MM.1S (cell line): Measurements from ENCODE around the gene DHX35.

ENCODE experiments used
- DNase-seq: peaks from one replicate; pipeline ENCODE4 v3.0.0-alpha.2; 2015
- H2AFZ ChIP-seq: fragments of 300-600 bp; sonication (generic); 2 replicates; pipeline ENCODE4 v1.6.0; 2016; ENCODE audit warnings: antibody characterized with exemption, low read length
- H3F3A ChIP-seq: fragments of 300-600 bp; sonication (generic); 2 replicates; pipeline ENCODE4 v1.6.1; 2016; ENCODE audit warnings: mild to moderate bottlenecking, antibody characterized with exemption, low read length, moderate library complexity, mixed read lengths; ENCODE audit not compliant: insufficient read depth
- H3K27ac ChIP-seq: fragments of 300-600 bp; sonication (generic); 2 replicates; pipeline ENCODE4 v1.5.1; 2016; ENCODE audit warnings: mild to moderate bottlenecking, low read length
- H3K27me3 ChIP-seq: fragments of 300-600 bp; sonication (generic); replicated peaks from 2 replicates; pipeline ENCODE4 v1.6.0; 2016; ENCODE audit warnings: low read length; ENCODE audit not compliant: insufficient read depth
- H3K36me3 ChIP-seq: fragments of 300-600 bp; sonication (generic); replicated peaks from 2 replicates; pipeline ENCODE4 v1.6.1; 2016; ENCODE audit warnings: mild to moderate bottlenecking, low read length, mixed read lengths; ENCODE audit not compliant: insufficient read depth
- H3K4me1 ChIP-seq: fragments of 300-600 bp; sonication (generic); 2 replicates; pipeline ENCODE4 v1.6.1; 2016; ENCODE audit warnings: low read length, mixed read lengths
- H3K4me2 ChIP-seq: fragments of 300-600 bp; sonication (generic); 2 replicates; pipeline ENCODE4 v1.6.0; 2016; ENCODE audit warnings: low read depth, low read length
- H3K4me3 ChIP-seq: fragments of 300-600 bp; sonication (generic); 2 replicates; pipeline ENCODE4 v1.5.1; 2016; ENCODE audit warnings: low read length, mixed read lengths
- H3K79me2 ChIP-seq: fragments of 300-600 bp; sonication (generic); 2 replicates; pipeline ENCODE4 v1.6.1; 2016; ENCODE audit warnings: mixed run types, low read length, mixed read lengths
- H3K9ac ChIP-seq: fragments of 300-600 bp; sonication (generic); 2 replicates; pipeline ENCODE4 v1.6.1; 2016; ENCODE audit warnings: low read length, mixed read lengths
- H3K9me2 ChIP-seq: fragments of 300-600 bp; sonication (generic); replicated peaks from 2 replicates; pipeline ENCODE4 v1.6.1; 2016; ENCODE audit warnings: mild to moderate bottlenecking, low read length, mixed read lengths; ENCODE audit not compliant: insufficient read depth
- H3K9me3 ChIP-seq: fragments of 300-600 bp; sonication (generic); replicated peaks from 2 replicates; pipeline ENCODE4 v1.6.1; 2016; ENCODE audit warnings: mild to moderate bottlenecking, low read length, mixed read lengths; ENCODE audit not compliant: insufficient read depth
- H4K20me1 ChIP-seq: fragments of 300-600 bp; sonication (generic); 2 replicates; pipeline ENCODE4 v1.6.1; 2016; ENCODE audit warnings: mild to moderate bottlenecking, low read length, moderate library complexity, mixed read lengths; ENCODE audit not compliant: insufficient read depth
- CTCF ChIP-seq: fragments of 300-600 bp; sonication (generic); IDR thresholded peaks from 2 replicates; pipeline ENCODE4 v1.5.1; 2016; ENCODE audit warnings: antibody characterized with exemption, low read length, mixed read lengths
- EZH2 ChIP-seq: fragments of 300-600 bp; sonication (generic); optimal IDR thresholded peaks from 2 replicates; pipeline ENCODE3; 2017; ENCODE audit warnings: low read depth, mild to moderate bottlenecking, antibody characterized with exemption, low read length, mixed read lengths
- EZH2phosphoT487 ChIP-seq: fragments of 300-600 bp; sonication (generic); IDR thresholded peaks from 2 replicates; pipeline ENCODE4 v1.6.1; 2018; ENCODE audit warnings: antibody characterized with exemption, low read length

DHX35 gene

DNA sequence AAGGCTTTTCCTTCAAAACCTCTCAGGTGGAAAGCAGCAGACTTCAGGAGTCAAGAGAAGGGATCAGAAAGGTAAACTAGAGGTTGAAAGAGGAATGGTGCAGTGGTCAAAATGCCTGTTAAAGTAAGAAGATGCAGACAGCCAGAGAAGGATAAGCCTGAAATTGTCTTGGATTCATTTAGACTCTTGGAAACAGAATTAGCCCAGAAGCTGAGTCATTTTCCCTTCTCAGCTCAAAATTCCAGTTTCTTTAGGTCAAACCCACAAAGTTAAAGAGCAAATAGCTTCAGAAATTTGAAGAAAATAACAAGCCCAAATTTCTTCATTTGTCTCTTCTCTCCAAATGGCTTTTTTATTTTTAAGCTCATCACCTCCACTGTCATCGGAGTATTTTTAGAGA lies 73.9 kb downstream of the DHX35 start:
- Histone ChIP-seq H3K79me2 (no peaks in the 10 kb centered on the region), H3F3A (no peaks in the 10 kb centered on the region), H3K9ac (no peak overlapping the region), H3K27me3 (no peaks in the 10 kb centered on the region), H3K9me3 (no peaks in the 10 kb centered on the region), H3K27ac (no peak overlapping the region), H3K4me1 (no peaks in the 10 kb centered on the region), H4K20me1 (no peaks in the 10 kb centered on the region), H3K9me2 (no peaks in the 10 kb centered on the region), H3K36me3 (peaks cover 3% of the 10 kb centered on the region; the same call in 1 of the 2 replicates), H3K4me3 (no peak overlapping the region), H2AFZ (no peak overlapping the region), H3K4me2 (no peak overlapping the region)
- TF ChIP-seq EZH2phosphoT487 (no peak), CTCF (no peak), EZH2 (no peak)
- no peak for DNase-seq

DNA sequence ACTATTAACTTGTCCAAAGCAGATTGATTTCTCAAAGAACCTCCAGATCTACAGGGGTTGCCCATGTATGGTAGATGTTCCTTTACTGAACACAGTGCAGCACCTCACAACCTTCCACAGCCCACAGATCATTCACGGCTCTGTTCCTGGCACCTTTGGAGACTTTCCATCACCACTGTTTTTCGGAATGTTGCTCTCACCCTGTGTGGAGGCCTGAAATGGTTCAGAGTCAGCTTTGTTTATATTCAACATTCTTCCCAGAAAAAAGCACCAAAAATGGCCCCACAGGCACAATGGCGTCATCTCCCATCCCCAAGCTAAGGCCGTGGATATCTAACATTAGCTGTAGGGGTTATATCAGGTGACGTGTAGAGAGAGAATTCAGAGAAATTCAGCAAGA lies 74.7 kb downstream of the DHX35 start:
- DNase-seq: no peak
- Histone ChIP-seq H2AFZ (no peak overlapping the region), H3K9me2 (no peaks in the 10 kb centered on the region), H3K4me1 (no peaks in the 10 kb centered on the region), H3K27ac (no peak overlapping the region), H3K4me2 (no peak overlapping the region), H3K27me3 (no peaks in the 10 kb centered on the region), H3K79me2 (no peaks in the 10 kb centered on the region), H3K4me3 (no peak overlapping the region), H3K36me3 (peaks cover 3% of the 10 kb centered on the region; the same call in 1 of the 2 replicates), H3F3A (no peaks in the 10 kb centered on the region), H3K9me3 (no peaks in the 10 kb centered on the region), H4K20me1 (no peaks in the 10 kb centered on the region), H3K9ac (no peak overlapping the region)
- TF ChIP-seq EZH2: no peak
- no peak for TF ChIP-seq CTCF
- TF ChIP-seq EZH2phosphoT487: no peak

DNA sequence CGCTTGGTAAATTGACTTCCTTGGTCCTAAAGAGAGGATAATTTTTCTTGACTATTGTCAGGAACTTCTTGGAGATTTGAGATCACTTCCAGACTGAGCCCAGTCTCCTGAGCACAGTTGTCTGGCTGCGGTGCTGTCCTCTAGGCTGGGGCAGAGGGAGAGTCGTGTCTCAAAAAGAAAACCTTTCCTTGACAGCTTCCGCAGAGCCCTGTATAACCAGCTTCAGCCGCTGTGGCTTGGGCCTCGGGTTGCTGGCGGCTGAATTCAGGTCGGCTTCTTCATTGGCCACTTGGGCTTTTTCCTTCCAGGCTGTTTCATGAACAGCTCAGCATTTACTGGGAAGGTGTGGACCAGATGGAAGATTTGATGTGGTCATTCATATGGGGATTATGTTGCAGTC lies 75.9 kb downstream of the DHX35 start:
- DNase-seq: no peak
- no peak for TF ChIP-seq EZH2phosphoT487
- no peak for TF ChIP-seq EZH2
- no peak for TF ChIP-seq CTCF
- no peaks in the 10 kb centered on the region for H3F3A ChIP-seq
- no peak overlapping the region for H3K4me2 ChIP-seq
- no peak overlapping the region for H3K9ac ChIP-seq
- no peaks in the 10 kb centered on the region for H3K9me2 ChIP-seq
- H2AFZ ChIP-seq: no peak overlapping the region
- no peak overlapping the region for H3K4me3 ChIP-seq
- H3K36me3 ChIP-seq: peaks cover 3% of the 10 kb centered on the region; the same call in 1 of the 2 replicates
- H3K4me1 ChIP-seq: no peaks in the 10 kb centered on the region
- H4K20me1 ChIP-seq: no peaks in the 10 kb centered on the region
- no peaks in the 10 kb centered on the region for H3K27me3 ChIP-seq
- H3K79me2 ChIP-seq: no peaks in the 10 kb centered on the region
- no peaks in the 10 kb centered on the region for H3K9me3 ChIP-seq
- H3K27ac ChIP-seq: no peak overlapping the region
